BE2C (cell line): ENCODE measurements around the gene NDUFA13.

ENCODE experiments used
- DNase-seq: peaks from one replicate; pipeline ENCODE4 v3.0.0-alpha.2; 2020
- H3K27me3 ChIP-seq: fragments of 250-450 bp; sonication (Bioruptor Pico); 2 replicates; pipeline ENCODE4 v1.5.1; 2020; ENCODE audit warnings: mild to moderate bottlenecking
- H3K36me3 ChIP-seq: fragments of 250-450 bp; sonication (Bioruptor Pico); 2 replicates; pipeline ENCODE4 v1.5.1; 2020; ENCODE audit warnings: mild to moderate bottlenecking
- H3K4me1 ChIP-seq: fragments of 250-450 bp; sonication (Bioruptor Pico); 2 replicates; pipeline ENCODE4 v1.5.1; 2020
- H3K4me3 ChIP-seq: 2 replicates; pipeline ENCODE4 v1.5.1; 2011; ENCODE audit warnings: low read depth, low read length
- H3K9me3 ChIP-seq: fragments of 250-450 bp; sonication (Bioruptor Pico); 2 replicates; pipeline ENCODE4 v1.5.1; 2020
- TF ChIP-seq, protein P1 (sequence below): IDR thresholded peaks from 2 replicates; pipeline ENCODE4 v1.5.1; 2012; ENCODE audit warnings: mild to moderate bottlenecking, low read depth, low read length

Gene NDUFA13

DNA sequence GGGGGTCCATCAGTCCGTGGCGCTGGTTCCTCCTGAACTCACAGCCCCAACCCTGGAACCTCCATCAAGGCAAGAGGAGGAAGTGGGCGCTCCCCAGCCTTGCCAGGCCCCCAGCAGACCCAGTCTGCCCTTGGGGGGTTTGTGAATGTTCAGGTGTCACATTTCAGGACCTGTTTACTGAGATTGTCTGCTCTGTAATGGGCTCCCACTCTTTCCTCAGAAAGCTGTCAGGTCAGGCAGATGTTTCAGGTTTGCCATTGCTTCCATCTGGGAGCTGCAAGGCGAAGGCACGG is 30.1 kb upstream of the NDUFA13 start:
- Histone ChIP-seq H3K4me3 (no peak overlapping the region), H3K36me3 (peaks cover 20% of the 10 kb centered on the region), H3K9me3 (no peaks in the 10 kb centered on the region), H3K27me3 (no peaks in the 10 kb centered on the region), H3K4me1 (peaks cover 37% of the 10 kb centered on the region)
- TF ChIP-seq, protein P1, sequence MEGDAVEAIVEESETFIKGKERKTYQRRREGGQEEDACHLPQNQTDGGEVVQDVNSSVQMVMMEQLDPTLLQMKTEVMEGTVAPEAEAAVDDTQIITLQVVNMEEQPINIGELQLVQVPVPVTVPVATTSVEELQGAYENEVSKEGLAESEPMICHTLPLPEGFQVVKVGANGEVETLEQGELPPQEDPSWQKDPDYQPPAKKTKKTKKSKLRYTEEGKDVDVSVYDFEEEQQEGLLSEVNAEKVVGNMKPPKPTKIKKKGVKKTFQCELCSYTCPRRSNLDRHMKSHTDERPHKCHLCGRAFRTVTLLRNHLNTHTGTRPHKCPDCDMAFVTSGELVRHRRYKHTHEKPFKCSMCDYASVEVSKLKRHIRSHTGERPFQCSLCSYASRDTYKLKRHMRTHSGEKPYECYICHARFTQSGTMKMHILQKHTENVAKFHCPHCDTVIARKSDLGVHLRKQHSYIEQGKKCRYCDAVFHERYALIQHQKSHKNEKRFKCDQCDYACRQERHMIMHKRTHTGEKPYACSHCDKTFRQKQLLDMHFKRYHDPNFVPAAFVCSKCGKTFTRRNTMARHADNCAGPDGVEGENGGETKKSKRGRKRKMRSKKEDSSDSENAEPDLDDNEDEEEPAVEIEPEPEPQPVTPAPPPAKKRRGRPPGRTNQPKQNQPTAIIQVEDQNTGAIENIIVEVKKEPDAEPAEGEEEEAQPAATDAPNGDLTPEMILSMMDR = no peak
- DNase-seq = no peak

DNA sequence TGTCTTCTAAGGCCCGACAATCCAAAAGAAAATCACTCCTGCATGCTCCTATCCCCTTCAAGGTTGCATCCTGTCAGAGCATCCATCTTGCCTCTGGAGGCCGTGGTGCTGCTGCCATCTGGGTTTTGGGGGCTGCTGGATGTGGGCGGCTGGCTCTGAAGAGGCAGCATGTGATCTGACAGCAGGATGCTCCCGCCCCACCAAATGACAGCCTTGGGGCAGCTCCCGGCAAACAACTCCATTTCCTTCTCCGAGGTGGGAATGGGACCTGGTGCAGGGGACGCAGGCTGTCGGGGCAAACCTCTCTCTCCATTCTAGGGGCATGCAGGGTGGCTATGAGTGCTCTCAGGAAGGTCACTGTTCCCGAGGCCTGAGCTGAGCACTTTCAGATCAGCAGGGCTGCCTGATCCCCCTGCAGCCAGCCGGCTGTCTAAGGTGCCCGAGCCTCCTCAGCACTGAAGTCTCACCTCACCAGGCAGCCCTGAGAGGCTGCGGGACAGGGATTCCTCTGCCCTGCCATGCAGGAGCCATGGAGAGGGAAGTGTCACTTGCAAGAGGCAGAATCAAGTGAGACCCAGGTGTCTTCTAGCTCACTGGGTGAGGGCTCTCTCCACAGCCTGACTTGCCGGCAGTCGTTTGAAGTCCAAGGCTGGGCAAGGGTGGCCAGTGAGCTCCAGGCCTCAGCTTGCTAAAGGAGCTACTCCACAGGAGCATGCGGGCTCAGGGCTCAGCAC is 29.5 kb upstream of the NDUFA13 start:
- DNase-seq = no peak
- peaks cover 37% of the 10 kb centered on the region for H3K4me1 ChIP-seq
- H3K9me3 ChIP-seq = no peaks in the 10 kb centered on the region
- H3K36me3 ChIP-seq = peaks cover 22% of the 10 kb centered on the region
- TF ChIP-seq, protein P1 = no peak
- no peaks in the 10 kb centered on the region for H3K27me3 ChIP-seq
- no peak overlapping the region for H3K4me3 ChIP-seq

DNA sequence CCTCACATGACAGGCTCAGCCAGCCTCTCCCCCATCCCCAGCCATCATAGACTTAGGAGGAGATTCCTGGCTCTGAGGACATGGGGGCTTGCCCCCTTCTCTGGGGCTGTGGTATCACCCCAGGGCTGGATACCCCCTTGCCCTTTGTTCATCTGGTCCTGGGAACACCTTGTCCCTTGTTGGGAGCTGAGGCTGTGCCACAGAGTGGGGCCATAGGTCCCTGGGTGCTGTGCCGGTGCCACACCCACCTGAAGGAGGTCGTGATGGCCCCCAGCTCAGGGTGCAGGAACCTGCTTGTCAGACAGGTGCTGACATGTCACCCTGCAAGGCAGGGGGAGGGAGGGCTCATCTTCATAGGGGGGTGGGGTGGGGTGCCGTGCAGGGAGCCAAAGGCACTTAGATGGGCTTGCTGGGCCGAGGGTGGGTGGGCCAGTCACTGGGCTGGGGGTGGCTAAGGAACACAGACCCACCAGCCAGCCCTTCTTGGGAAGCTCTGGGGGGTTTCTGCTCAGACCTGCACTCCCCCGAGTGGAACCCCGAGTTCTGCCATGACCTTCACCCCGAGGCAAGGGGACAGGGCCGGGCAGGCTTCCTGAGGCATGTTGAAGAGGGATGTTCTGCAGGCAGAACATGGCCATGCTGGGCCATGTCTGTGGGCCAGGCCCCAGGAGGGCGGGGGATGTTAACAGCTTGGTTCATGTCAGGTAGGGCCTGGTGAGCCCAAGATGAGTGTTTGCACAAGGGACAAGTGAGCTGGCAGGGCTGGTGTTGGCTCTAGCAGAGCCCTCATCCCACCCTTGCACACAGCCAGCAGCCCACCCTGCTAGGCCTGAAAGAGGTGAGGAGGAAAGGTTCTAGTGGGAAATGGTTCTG is 28.7 kb upstream of the NDUFA13 start:
- DNase-seq = no peak
- Histone ChIP-seq H3K4me3 (no peak overlapping the region), H3K4me1 (peaks cover 37% of the 10 kb centered on the region), H3K27me3 (no peaks in the 10 kb centered on the region), H3K36me3 (peaks cover 28% of the 10 kb centered on the region), H3K9me3 (no peaks in the 10 kb centered on the region)
- TF ChIP-seq, protein P1 = no peak

DNA sequence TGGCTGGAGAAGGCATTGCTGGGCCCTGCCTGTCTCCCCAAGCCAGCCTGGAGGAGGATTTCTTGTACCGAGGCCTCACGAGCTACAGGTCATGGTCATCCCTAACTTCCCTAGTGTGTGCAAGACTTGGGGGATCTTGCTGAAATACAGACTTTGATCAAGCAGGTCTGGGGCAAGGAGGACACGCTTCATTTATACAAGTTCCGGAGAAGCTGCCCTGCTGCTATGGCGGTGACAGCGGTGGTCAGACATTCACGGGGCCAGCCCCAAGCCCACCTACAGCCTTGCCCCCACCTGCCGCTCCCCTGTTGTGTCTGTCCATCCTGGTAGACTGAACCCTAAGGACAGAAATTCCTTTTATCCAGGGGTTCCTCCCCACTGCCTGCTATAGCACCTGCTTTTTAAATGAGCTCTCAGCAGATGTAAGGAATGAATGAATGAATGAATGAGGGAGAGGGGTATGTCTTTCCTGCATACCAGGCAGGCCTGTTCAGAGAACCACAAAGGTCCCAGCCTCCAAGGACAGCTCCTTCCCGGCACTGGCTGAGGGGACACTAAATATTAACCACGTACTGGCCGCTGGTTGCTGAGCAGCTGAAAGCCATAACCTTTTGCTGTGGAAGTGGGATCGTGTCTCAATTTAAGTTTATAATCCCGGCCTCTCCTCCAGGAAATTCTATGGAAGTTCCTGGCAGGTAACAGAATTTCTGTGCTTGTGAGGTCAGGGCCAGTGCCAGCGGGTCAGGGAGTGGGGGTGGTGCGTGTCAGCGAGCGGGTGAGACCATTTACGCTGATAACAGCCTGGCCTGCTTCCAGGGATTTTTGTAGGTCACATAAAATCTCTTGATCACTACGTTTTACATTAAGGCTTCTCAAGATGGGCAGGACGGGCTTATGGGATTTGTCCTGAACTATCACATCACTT is 27.8 kb upstream of the NDUFA13 start:
- Histone ChIP-seq H3K27me3 (no peaks in the 10 kb centered on the region), H3K4me3 (peak overlapping the region; percentile 32), H3K9me3 (no peaks in the 10 kb centered on the region), H3K36me3 (peaks cover 26% of the 10 kb centered on the region), H3K4me1 (peaks cover 37% of the 10 kb centered on the region)
- peak; percentile 43 for DNase-seq
- TF ChIP-seq, protein P1 = no peak

DNA sequence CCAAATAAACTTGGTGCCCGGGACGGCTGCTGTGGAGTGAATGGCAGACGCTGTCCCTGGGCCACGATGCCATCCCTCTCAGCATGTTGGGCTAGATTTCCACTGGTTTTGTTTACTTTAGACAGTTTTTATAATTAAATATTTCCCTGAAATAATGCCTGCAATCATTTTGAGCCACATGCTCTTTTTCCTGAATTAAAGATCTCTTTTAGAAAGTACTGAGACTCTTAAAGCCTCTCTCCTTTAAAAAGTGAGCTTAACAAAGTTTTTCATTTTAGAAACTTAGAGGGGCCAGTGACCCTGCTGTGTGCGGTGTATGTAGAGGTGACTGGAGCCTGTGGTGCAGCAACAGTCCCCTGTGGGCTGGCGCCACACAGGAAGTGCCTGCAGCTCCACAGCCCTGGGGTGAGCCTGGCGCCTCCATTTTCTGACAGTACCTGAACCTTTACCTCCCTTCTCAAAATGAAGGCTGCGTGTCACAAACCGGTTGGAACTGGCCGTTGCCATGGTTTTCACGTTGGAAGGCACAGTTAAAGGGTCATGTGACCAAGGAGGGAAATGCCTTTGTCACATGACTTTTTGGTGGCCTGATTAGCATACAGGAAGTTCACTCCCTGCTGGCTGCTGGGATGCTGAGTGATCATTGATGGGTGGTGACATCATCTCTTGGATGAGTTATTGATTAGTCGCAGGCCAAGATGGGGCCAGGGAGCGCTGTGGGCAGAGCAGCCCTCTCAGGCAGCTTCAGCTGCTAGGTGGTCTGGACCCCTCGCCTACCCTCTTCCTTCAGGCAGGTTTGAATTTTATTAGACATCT is 26.9 kb upstream of the NDUFA13 start:
- no peaks in the 10 kb centered on the region for H3K9me3 ChIP-seq
- H3K4me3 ChIP-seq = peak overlapping the region; percentile 32
- H3K4me1 ChIP-seq = peaks cover 37% of the 10 kb centered on the region
- H3K27me3 ChIP-seq = no peaks in the 10 kb centered on the region
- peaks cover 27% of the 10 kb centered on the region for H3K36me3 ChIP-seq
- DNase-seq = peak; percentile 77
- TF ChIP-seq, protein P1 = no peak
